GM12878 (cell line): ENCODE results near the gene CCN5. TPM values are rescaled to one million over a fixed set of nuclear protein-coding genes. Genes with fewer than 3 reads are reported as not detected.

ENCODE experiments used
- ATAC-seq: fragments of 200-7000 bp; cut with Tn5 transposase; 3 replicates; pipeline ENCODE4 v1.9.1; 2020; ENCODE audit warnings: mild to moderate bottlenecking, moderate library complexity
- BruUV-seq: library from RNA; stranded (reverse); fragments of 400-500 nt; replicated peaks from 2 replicates; lab custom pipeline; 2021; lab: Mats Ljungman, UMichigan
- CTCF ChIA-PET: fragments of 300-600 bp; sonication (Branson Sonifier 250); formaldehyde crosslinking; extraction: SDS; loops from one replicate; lab custom pipeline; 2021; ENCODE audit warnings: inconsistent platforms; lab: Yijun Ruan, JAX
- POLR2A ChIA-PET: fragments of 350-600 bp; formaldehyde crosslinking; extraction: SDS; loops from one replicate; lab custom pipeline; 2021; ENCODE audit warnings: inconsistent platforms; lab: Charles Lee
- RAD21 ChIA-PET: fragments of 300-600 bp; sonication (Branson Sonifier 250); formaldehyde crosslinking; loops from one replicate; lab custom pipeline; 2023; ENCODE audit warnings: antibody characterized with exemption; ENCODE audit not compliant: unreplicated experiment; lab: Charles Lee
- SMC1A ChIA-PET: fragments of 300-600 bp; sonication (Branson Sonifier 250); formaldehyde crosslinking; loops from one replicate; lab custom pipeline; 2023; ENCODE audit not compliant: unreplicated experiment, uncharacterized antibody; lab: Charles Lee
- DNase-seq: peaks from one replicate; pipeline ENCODE4 v3.0.0-alpha.2; 2011; ENCODE audit warnings: low read depth, low spot score
- FAIRE-seq: peaks from 3 replicates; lab custom pipeline; 2011; peaks lifted over from hg19 to GRCh38; lab: Jason Lieb, UNC
- H2AFZ ChIP-seq: 2 replicates; pipeline ENCODE4 v1.6.0; 2011; ENCODE audit warnings: low read depth, low read length, control low read depth; ENCODE audit not compliant: control insufficient read depth
- H3K27ac ChIP-seq: 2 replicates; pipeline ENCODE4 v1.5.1; 2011; ENCODE audit warnings: control low read depth; ENCODE audit not compliant: control insufficient read depth, insufficient read depth
- H3K27me3 ChIP-seq, 2 experiments: replicated peaks in 1 of 2; 2 replicates each; pipeline versions ENCODE4 v1.6.0 to v1.6.1; 2011; ENCODE audit warnings: low read length in 1 of 2; ENCODE audit not compliant: control insufficient read depth in 2 of 2, insufficient read depth in 2 of 2
- H3K36me3 ChIP-seq, 2 experiments: 2 replicates each; pipeline ENCODE4 v1.5.1; 2011; ENCODE audit warnings: low read length in 1 of 2; ENCODE audit not compliant: control insufficient read depth in 2 of 2, insufficient read depth in 2 of 2
- H3K4me1 ChIP-seq: 2 replicates; pipeline ENCODE4 v1.6.1; 2011; ENCODE audit warnings: mild to moderate bottlenecking, low read length, moderate library complexity, mixed read lengths; ENCODE audit not compliant: control insufficient read depth, insufficient read depth
- H3K4me2 ChIP-seq: 2 replicates; pipeline ENCODE4 v1.6.0; 2011; ENCODE audit warnings: control low read depth; ENCODE audit not compliant: control insufficient read depth, insufficient read depth
- H3K4me3 ChIP-seq: fragments of 200-600 bp; sonication (generic); 2 replicates; pipeline ENCODE4 v1.5.1; 2016
- H3K79me2 ChIP-seq: 2 replicates; pipeline ENCODE4 v1.6.0; 2011; ENCODE audit warnings: low read length; ENCODE audit not compliant: control insufficient read depth, insufficient read depth
- H3K9ac ChIP-seq: 2 replicates; pipeline ENCODE4 v1.8.0; 2011; ENCODE audit warnings: low read length, control low read depth, mixed read lengths; ENCODE audit not compliant: control insufficient read depth, insufficient read depth
- H3K9me3 ChIP-seq: replicated peaks from 3 replicates; pipeline ENCODE4 v1.5.1; 2011; ENCODE audit warnings: mild to moderate bottlenecking, low read length; ENCODE audit not compliant: control insufficient read depth, insufficient read depth
- H4K20me1 ChIP-seq: 2 replicates; pipeline ENCODE4 v1.6.0; 2011; ENCODE audit not compliant: control insufficient read depth, insufficient read depth
- CBFB ChIP-seq: IDR thresholded peaks from 2 replicates; pipeline ENCODE4 v1.6.1; 2016; ENCODE audit warnings: antibody characterized with exemption, low read depth
- CREM ChIP-seq: IDR thresholded peaks from 2 replicates; pipeline ENCODE4 v1.6.1; 2014; ENCODE audit warnings: antibody characterized with exemption, low read depth
- ESRRA ChIP-seq: IDR thresholded peaks from 2 replicates; pipeline ENCODE4 v1.6.1; 2012; ENCODE audit warnings: mild to moderate bottlenecking, low read length, improper control_type of control experiment
- KLF5 ChIP-seq: fragments of 450-650 bp; IDR thresholded peaks from 2 replicates; pipeline ENCODE4 v1.6.1; 2014; ENCODE audit warnings: mild to moderate bottlenecking; ENCODE audit not compliant: partially characterized antibody
- PAX8 ChIP-seq: fragments of 450-650 bp; IDR thresholded peaks from 2 replicates; pipeline ENCODE4 v1.6.1; 2017; ENCODE audit warnings: mild to moderate bottlenecking, moderate library complexity
- POU2F2 ChIP-seq: IDR thresholded peaks from 3 replicates; pipeline ENCODE4 v1.6.1; 2011; ENCODE audit warnings: low read depth, mild to moderate bottlenecking, low read length, borderline replicate concordance
- RB1 ChIP-seq: fragments of 450-650 bp; formaldehyde crosslinking; IDR thresholded peaks from 2 replicates; pipeline ENCODE4 v1.6.1; 2017; ENCODE audit warnings: mild to moderate bottlenecking, borderline replicate concordance
- RCOR1 ChIP-seq: conservative IDR thresholded peaks from 2 replicates; pipeline ENCODE4 v1.6.1; 2012; ENCODE audit warnings: low read depth, low read length, improper control_type of control experiment
- SIX5 ChIP-seq: IDR thresholded peaks from 2 replicates; pipeline ENCODE4 v1.6.1; 2011; ENCODE audit warnings: mild to moderate bottlenecking, low read depth, low read length, moderate library complexity; ENCODE audit not compliant: severe bottlenecking
- STAT3 ChIP-seq: IDR thresholded peaks from 2 replicates; pipeline ENCODE4 v1.6.1; 2011; ENCODE audit warnings: low read depth, low read length, improper control_type of control experiment
- SUZ12 ChIP-seq: fragments of 200-600 bp; sonication (generic); IDR thresholded peaks from one replicate; pipeline ENCODE4 v1.6.1; 2018; ENCODE audit warnings: antibody characterized with exemption, mild to moderate bottlenecking; ENCODE audit not compliant: unreplicated experiment
- ZNF687 ChIP-seq: fragments of 450-650 bp; IDR thresholded peaks from 2 replicates; pipeline ENCODE4 v1.6.1; 2017; ENCODE audit warnings: mild to moderate bottlenecking, moderate library complexity
- ZZZ3 ChIP-seq: IDR thresholded peaks from 2 replicates; pipeline ENCODE4 v1.6.1; 2011; ENCODE audit warnings: low read depth; ENCODE audit not compliant: control insufficient read depth, insufficient read length
- WGBS: methylation state at CpG from one replicate; pipeline ENCODE4 v1.1.6; 2016; ENCODE audit warnings: low lambda C conversion rate; ENCODE audit not compliant: insufficient replicate concordance, insufficient coverage; ENCODE audit errors: missing lambda C conversion rate; 5-methylcytosine and 5-hydroxymethylcytosine counted together
- in situ Hi-C: fragments of 300-500 bp; cut with MboI; formaldehyde crosslinking; loops from 9 replicates; pipeline ENCODE4 v1.14.3; 2018; ENCODE audit warnings: mixed read lengths
- intact Hi-C: fragments of 100-400 bp; cut with micrococcal nuclease; formaldehyde crosslinking; loops from one replicate; pipeline ENCODE4 v1.14.2; 2022; ENCODE audit not compliant: unreplicated experiment
- polyA plus RNA-seq, 11 experiments: library from polyadenylated mRNA; depleted of rRNA in 4 of 11; unstranded in 6 of 11; stranded (reverse) in 5 of 11; fragments of >200 nt; fragmentation: Nextera tagmentation in 4 of 11; fragmentation: Illumina TruSeq in 1 of 11; extraction: Ambion mirVana in 4 of 11; extraction: Trizol in 1 of 11; gene quantifications; 1 replicate in 1 of 11; 2 replicates in 10 of 11; pipeline versions ENCODE4 v1.2.1 to v1.2.3, GENCODE V29; 2011 to 2016; ENCODE audit warnings: inconsistent platforms in 2 of 11, missing spikeins in 2 of 11, low read depth in 1 of 11
- total RNA-seq, 4 experiments: library from RNA; depleted of rRNA in 3 of 4; stranded (reverse); fragments of >200 nt in 3 of 4; fragmentation: Illumina TruSeq in 1 of 4; extraction: Trizol in 1 of 4; gene quantifications; 2 replicates each; pipeline versions ENCODE4 v1.2.1 to v1.2.3, GENCODE V29; 2013 to 2021
- TF ChIP-seq, protein P1 (sequence below): IDR thresholded peaks from 2 replicates; pipeline ENCODE4 v1.6.1; 2011; ENCODE audit warnings: low read depth, low read length, improper control_type of control experiment, borderline replicate concordance

The CCN5 gene
- total and polyA plus RNA-seq, 10 of the 15 experiments (the other 5 are each of a cell fraction or from before 2014, with no cell fraction given), result 0.14 to 0.15 TPM; not detected in 8

DNA sequence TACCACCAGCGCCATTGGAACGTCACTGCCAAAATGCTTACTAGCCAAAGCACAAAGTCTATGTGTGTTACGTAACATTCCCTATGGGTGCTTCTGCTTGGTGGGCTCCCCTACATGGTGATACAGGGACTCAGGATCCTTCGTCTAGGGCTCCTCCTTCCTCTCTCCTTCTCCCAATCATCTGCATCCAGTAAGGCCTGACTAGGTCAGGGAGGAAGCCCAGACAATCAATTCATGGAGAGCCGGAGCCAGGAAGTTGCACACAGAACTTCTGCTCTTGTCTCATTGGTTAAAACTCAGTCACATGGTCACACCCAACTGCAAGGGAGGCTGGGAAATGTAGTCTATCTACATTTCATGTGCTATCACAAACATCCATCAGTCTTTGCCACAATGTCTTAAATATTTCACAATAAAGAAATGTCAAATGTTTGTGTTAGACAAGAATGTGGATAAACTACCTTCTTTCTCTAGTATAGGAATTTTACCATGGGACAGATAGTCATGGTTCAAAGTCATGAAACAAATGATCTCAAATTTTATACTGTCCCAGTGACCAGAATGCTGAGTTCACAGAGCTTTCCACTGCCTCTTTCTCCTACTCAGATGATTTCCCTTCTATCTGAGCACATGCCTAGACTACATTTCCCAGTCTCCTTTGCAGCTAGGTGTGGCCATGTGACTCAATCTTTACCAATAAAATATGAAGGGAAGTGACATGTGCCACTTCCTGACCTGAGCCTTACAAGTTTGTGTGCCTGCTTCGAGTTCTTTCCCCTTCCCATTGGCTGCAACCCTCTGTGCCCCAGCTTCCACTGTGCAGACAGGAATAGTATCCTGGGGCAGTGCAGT lies 21.2 kb downstream of the CCN5 start:
- H3K36me3 ChIP-seq, result no peaks in the 10 kb centered on the region
- DNase-seq (no peak), ATAC-seq (peak; percentile 80), FAIRE-seq (peak; percentile 61)
- no peaks in the 10 kb centered on the region for H3K27me3 ChIP-seq
- H3K27ac ChIP-seq, result no peak overlapping the region
- H3K4me3 ChIP-seq, result no peak overlapping the region
- RAD21 ChIA-PET, result no interaction called here
- SMC1A ChIA-PET, result interaction anchor here (1.2 kb wide), 1 partner anchor 52 kb away, joined by 3 read pairs; no protein-coding TSS in a partner anchor
- 50% methylated on average over 6 of the region's 6 CpGs for WGBS
- H3K79me2 ChIP-seq, result no peaks in the 10 kb centered on the region
- in situ Hi-C loops, result no loop called here
- intact Hi-C loops, result no loop called here
- peaks cover 6% of the 10 kb centered on the region; the same call in 2 of the 3 replicates for H3K9me3 ChIP-seq
- CTCF ChIA-PET, result interaction anchor here (1.1 to 3.0 kb wide), 2 partner anchors 51 to 87 kb away, joined by 3 to 10 read pairs; no protein-coding TSS in a partner anchor
- no TSS peak for BruUV-seq
- 0 out of 2 replicates have a peak overlapping the region, but pooled peaks have one; percentile 44 for H3K4me2 ChIP-seq
- H4K20me1 ChIP-seq, result no peaks in the 10 kb centered on the region
- H3K9ac ChIP-seq, result no peak overlapping the region
- H3K4me1 ChIP-seq, result peaks cover 7% of the 10 kb centered on the region
- POLR2A ChIA-PET, result no interaction called here
- H2AFZ ChIP-seq, result peak overlapping the region; percentile 72
- no peak for TF ChIP-seq RB1
- TF ChIP-seq SUZ12, result no peak
- no peak for TF ChIP-seq CREM
- no peak for TF ChIP-seq STAT3
- TF ChIP-seq, protein P1, sequence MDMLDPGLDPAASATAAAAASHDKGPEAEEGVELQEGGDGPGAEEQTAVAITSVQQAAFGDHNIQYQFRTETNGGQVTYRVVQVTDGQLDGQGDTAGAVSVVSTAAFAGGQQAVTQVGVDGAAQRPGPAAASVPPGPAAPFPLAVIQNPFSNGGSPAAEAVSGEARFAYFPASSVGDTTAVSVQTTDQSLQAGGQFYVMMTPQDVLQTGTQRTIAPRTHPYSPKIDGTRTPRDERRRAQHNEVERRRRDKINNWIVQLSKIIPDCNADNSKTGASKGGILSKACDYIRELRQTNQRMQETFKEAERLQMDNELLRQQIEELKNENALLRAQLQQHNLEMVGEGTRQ, result peak; percentile 44
- TF ChIP-seq PAX8, result no peak
- TF ChIP-seq RCOR1, result no peak
- TF ChIP-seq ZZZ3, result no peak
- no peak for TF ChIP-seq KLF5
- TF ChIP-seq ZNF687, result no peak
- TF ChIP-seq CBFB, result no peak
- no peak for TF ChIP-seq ESRRA
- no peak for TF ChIP-seq POU2F2
- peak; percentile 78 for TF ChIP-seq SIX5
